Measurements from ENCODE around the gene SCARF2.
"Not testable (repeated sequence)": the region's sequence is repeated elsewhere in the genome, so short reads cannot be mapped to it uniquely, and the experiment has no call there.

The SCARF2 gene

GRCh38 chr22:20463324-20464095 is 25.9 kb upstream of the SCARF2 start:
- DNase-seq (ENCODE audit: low spot score), result no peak

- no peak for DNase-seq (ENCODE audit: low spot score)
These were observed 22.2 kb upstream of the SCARF2 start for GRCh38 chr22:20459862-20460261.

GRCh38 chr22:20459152-20459542 is 21.5 kb upstream of the SCARF2 start:
- DNase-seq (ENCODE audit: low spot score), result no peak

- DNase-seq (ENCODE audit: low spot score), result no peak
These were observed 21.0 kb upstream of the SCARF2 start for GRCh38 chr22:20458530-20459151.

GRCh38 chr22:20457506-20458240 is 20.0 kb upstream of the SCARF2 start:
- no peak for DNase-seq (ENCODE audit: low spot score)

- DNase-seq (ENCODE audit: low spot score), result no peak
These were observed 19.1 kb upstream of the SCARF2 start for GRCh38 chr22:20456722-20457076.

- DNase-seq (ENCODE audit: low spot score), result peak; percentile 72
These were observed 18.6 kb upstream of the SCARF2 start for GRCh38 chr22:20456064-20456721.

- no peak for DNase-seq (ENCODE audit: low spot score)
These were observed 18.1 kb upstream of the SCARF2 start for GRCh38 chr22:20455709-20456063.

- DNase-seq (ENCODE audit: low spot score), result no peak
These were observed 15.6 kb upstream of the SCARF2 start for GRCh38 chr22:20453222-20453621.

- no peak for DNase-seq (ENCODE audit: low spot score)
These were observed 14.3 kb upstream of the SCARF2 start for GRCh38 chr22:20451920-20452319.

GRCh38 chr22:20451129-20451778 is 13.6 kb upstream of the SCARF2 start:
- DNase-seq (ENCODE audit: low spot score), result not testable (repeated sequence)

- DNase-seq (ENCODE audit: low spot score), result no peak
These were observed 12.9 kb upstream of the SCARF2 start for GRCh38 chr22:20450551-20450906.

- no peak for DNase-seq (ENCODE audit: low spot score)
These were observed 12.4 kb upstream of the SCARF2 start for GRCh38 chr22:20449819-20450550.

- no peak for DNase-seq (ENCODE audit: low spot score)
These were observed 11.0 kb upstream of the SCARF2 start for GRCh38 chr22:20448630-20449029.

- DNase-seq (ENCODE audit: low spot score), result no peak
These were observed 8.9 kb upstream of the SCARF2 start for GRCh38 chr22:20446383-20446970.

GRCh38 chr22:20444325-20444724 is 6.7 kb upstream of the SCARF2 start:
- no peak for DNase-seq (ENCODE audit: low spot score)

- DNase-seq (ENCODE audit: low spot score), result no peak
These were observed 5.1 kb upstream of the SCARF2 start for GRCh38 chr22:20442485-20443284.

GRCh38 chr22:20441631-20442484 is 4.2 kb upstream of the SCARF2 start:
- DNase-seq (ENCODE audit: low spot score), result no peak

All from putamen (tissue), 1 donor.